ENCODE measurements around the gene ZNF483.

Gene ZNF483

GRCh38 chr9:111610149-111610548 lies 85.2 kb downstream of the ZNF483 start:
- peak overlapping the region; percentile 8 for H2AFZ ChIP-seq (ENCODE audit: low read length)

GRCh38 chr9:111610845-111611244 lies 85.9 kb downstream of the ZNF483 start:
- WGBS, 2 donors (ENCODE audit: extremely low coverage in 2 of 2, insufficient read length in 2 of 2, insufficient replicate concordance in 1 of 2): no CpG with 5 or more reads among the region's 7 CpGs
- H3K4me3 ChIP-seq (ENCODE audit: low read length in 2 of 2): no peak overlapping the region
- no peak overlapping the region for H4K8ac ChIP-seq (ENCODE audit: low read depth, low read length)
- no peak overlapping the region for H2AFZ ChIP-seq (ENCODE audit: low read length)
- no peak overlapping the region for H2BK12ac ChIP-seq (ENCODE audit: low read length)
- H2BK5ac ChIP-seq (ENCODE audit: low read length): no peak overlapping the region
- H3K27ac ChIP-seq (replicated peaks; ENCODE audit: low read length): no peak overlapping the region
- H3K4me1 ChIP-seq (ENCODE audit: control insufficient read depth in 2 of 2, insufficient read depth in 1 of 2, low read depth in 1 of 2, low read length in 2 of 2): no peaks in the 10 kb centered on the region
- no peak overlapping the region for H3K23ac ChIP-seq (ENCODE audit: low read depth, low read length, poor library complexity)
- H3K36me3 ChIP-seq (replicated peaks in 1 of 2; ENCODE audit: control insufficient read depth in 2 of 2, insufficient read depth in 2 of 2, low read length in 2 of 2): no peaks in the 10 kb centered on the region
- no peak for DNase-seq (ENCODE audit: low spot score)
- no peak overlapping the region for H2AK5ac ChIP-seq (ENCODE audit: low read depth, low read length)
- peaks cover 0 to 12% (median 0%) of the 10 kb centered on the region in 3 experiments for H3K27me3 ChIP-seq (ENCODE audit: control insufficient read depth in 3 of 3, insufficient read depth in 3 of 3, low read depth in 1 of 3, low read length in 3 of 3)
- H3K14ac ChIP-seq (ENCODE audit: low read length): no peak overlapping the region
- no peak overlapping the region for H2BK120ac ChIP-seq (ENCODE audit: low read depth, low read length)
- no peak overlapping the region for H3K9ac ChIP-seq (ENCODE audit: low read depth, low read length, poor library complexity)
- H2BK15ac ChIP-seq (ENCODE audit: low read length): no peak overlapping the region
- H3K9me3 ChIP-seq (replicated peaks in 1 of 2; ENCODE audit: control insufficient read depth in 2 of 2, insufficient read depth in 1 of 2, low read depth in 1 of 2, low read length in 2 of 2): no peaks in the 10 kb centered on the region
- H3K4ac ChIP-seq (ENCODE audit: low read length): no peak overlapping the region
- H4K91ac ChIP-seq (ENCODE audit: low read depth, low read length, poor library complexity): no peak overlapping the region
- no peak overlapping the region for H3K18ac ChIP-seq (ENCODE audit: low read length)
- H3K4me2 ChIP-seq (ENCODE audit: insufficient read depth, low read length, poor library complexity, severe bottlenecking): no peak overlapping the region
- no peaks in the 10 kb centered on the region for H3K79me1 ChIP-seq (ENCODE audit: low read depth, low read length)

More at GRCh38 chr9:111610149-111610548, 85.2 kb downstream of the ZNF483 start:
- Histone ChIP-seq H3K4ac (ENCODE audit: low read length) (no peak overlapping the region), H3K27me3 (ENCODE audit: control insufficient read depth in 3 of 3, insufficient read depth in 3 of 3, low read depth in 1 of 3, low read length in 3 of 3) (peaks cover 0 to 12% (median 0%) of the 10 kb centered on the region in 3 experiments), H4K8ac (ENCODE audit: low read depth, low read length) (no peak overlapping the region), H3K23ac (ENCODE audit: low read depth, low read length, poor library complexity) (no peak overlapping the region), H3K9ac (ENCODE audit: low read depth, low read length, poor library complexity) (no peak overlapping the region), H3K4me2 (ENCODE audit: insufficient read depth, low read length, poor library complexity, severe bottlenecking) (no peak overlapping the region), H2BK5ac (ENCODE audit: low read length) (no peak overlapping the region), H2BK12ac (ENCODE audit: low read length) (no peak overlapping the region), H3K18ac (ENCODE audit: low read length) (no peak overlapping the region), H3K14ac (ENCODE audit: low read length) (no peak overlapping the region), H3K36me3 (replicated peaks in 1 of 2; ENCODE audit: control insufficient read depth in 2 of 2, insufficient read depth in 2 of 2, low read length in 2 of 2) (no peaks in the 10 kb centered on the region), H4K91ac (ENCODE audit: low read depth, low read length, poor library complexity) (no peak overlapping the region), H3K27ac (replicated peaks; ENCODE audit: low read length) (no peak overlapping the region), H3K4me3 (ENCODE audit: low read length in 2 of 2) (no peak overlapping the region), H2BK120ac (ENCODE audit: low read depth, low read length) (no peak overlapping the region), H2BK15ac (ENCODE audit: low read length) (no peak overlapping the region), H3K4me1 (ENCODE audit: control insufficient read depth in 2 of 2, insufficient read depth in 1 of 2, low read depth in 1 of 2, low read length in 2 of 2) (no peaks in the 10 kb centered on the region), H3K9me3 (replicated peaks in 1 of 2; ENCODE audit: control insufficient read depth in 2 of 2, insufficient read depth in 1 of 2, low read depth in 1 of 2, low read length in 2 of 2) (no peaks in the 10 kb centered on the region), H2AK5ac (ENCODE audit: low read depth, low read length) (no peak overlapping the region), H3K79me1 (ENCODE audit: low read depth, low read length) (no peaks in the 10 kb centered on the region)
- no peak for DNase-seq (ENCODE audit: low spot score)
- WGBS, 2 donors (ENCODE audit: extremely low coverage in 2 of 2, insufficient read length in 2 of 2, insufficient replicate concordance in 1 of 2): no CpG with 5 or more reads among the region's 5 CpGs

- Histone ChIP-seq H3K14ac (ENCODE audit: low read length) (no peak overlapping the region), H3K4me3 (ENCODE audit: low read length in 2 of 2) (no peak overlapping the region), H3K36me3 (replicated peaks in 1 of 2; ENCODE audit: control insufficient read depth in 2 of 2, insufficient read depth in 2 of 2, low read length in 2 of 2) (no peaks in the 10 kb centered on the region), H3K79me1 (ENCODE audit: low read depth, low read length) (no peaks in the 10 kb centered on the region), H2BK5ac (ENCODE audit: low read length) (no peak overlapping the region), H3K4ac (ENCODE audit: low read length) (no peak overlapping the region), H4K8ac (ENCODE audit: low read depth, low read length) (no peak overlapping the region), H3K18ac (ENCODE audit: low read length) (no peak overlapping the region), H3K4me1 (ENCODE audit: control insufficient read depth in 2 of 2, insufficient read depth in 1 of 2, low read depth in 1 of 2, low read length in 2 of 2) (no peaks in the 10 kb centered on the region), H2AK5ac (ENCODE audit: low read depth, low read length) (no peak overlapping the region), H2BK120ac (ENCODE audit: low read depth, low read length) (no peak overlapping the region), H3K9me3 (replicated peaks in 1 of 2; ENCODE audit: control insufficient read depth in 2 of 2, insufficient read depth in 1 of 2, low read depth in 1 of 2, low read length in 2 of 2) (no peaks in the 10 kb centered on the region), H3K23ac (ENCODE audit: low read depth, low read length, poor library complexity) (no peak overlapping the region), H2BK15ac (ENCODE audit: low read length) (no peak overlapping the region), H2AFZ (ENCODE audit: low read length) (no peak overlapping the region), H3K27ac (replicated peaks; ENCODE audit: low read length) (no peak overlapping the region), H3K4me2 (ENCODE audit: insufficient read depth, low read length, poor library complexity, severe bottlenecking) (no peak overlapping the region), H4K91ac (ENCODE audit: low read depth, low read length, poor library complexity) (no peak overlapping the region), H3K9ac (ENCODE audit: low read depth, low read length, poor library complexity) (no peak overlapping the region), H3K27me3 (ENCODE audit: control insufficient read depth in 3 of 3, insufficient read depth in 3 of 3, low read depth in 1 of 3, low read length in 3 of 3) (peaks cover 0 to 12% (median 0%) of the 10 kb centered on the region in 3 experiments), H2BK12ac (ENCODE audit: low read length) (no peak overlapping the region)
- no CpG with 5 or more reads among the region's 4 CpGs for WGBS, 2 donors (ENCODE audit: extremely low coverage in 2 of 2, insufficient read length in 2 of 2, insufficient replicate concordance in 1 of 2)
- DNase-seq (ENCODE audit: low spot score): no peak
Observed at GRCh38 chr9:111613436-111614040, 88.6 kb downstream of the ZNF483 start.

GRCh38 chr9:111615928-111616327 lies 90.9 kb downstream of the ZNF483 start:
- Histone ChIP-seq H3K4me2 (ENCODE audit: insufficient read depth, low read length, poor library complexity, severe bottlenecking) (no peak overlapping the region), H3K4ac (ENCODE audit: low read length) (no peak overlapping the region), H2BK120ac (ENCODE audit: low read depth, low read length) (no peak overlapping the region), H3K18ac (ENCODE audit: low read length) (no peak overlapping the region), H2AK5ac (ENCODE audit: low read depth, low read length) (no peak overlapping the region), H4K8ac (ENCODE audit: low read depth, low read length) (no peak overlapping the region), H3K4me3 (ENCODE audit: low read length in 2 of 2) (no peak overlapping the region), H3K36me3 (replicated peaks in 1 of 2; ENCODE audit: control insufficient read depth in 2 of 2, insufficient read depth in 2 of 2, low read length in 2 of 2) (no peaks in the 10 kb centered on the region), H3K23ac (ENCODE audit: low read depth, low read length, poor library complexity) (no peak overlapping the region), H3K79me1 (ENCODE audit: low read depth, low read length) (no peaks in the 10 kb centered on the region), H3K9me3 (replicated peaks in 1 of 2; ENCODE audit: control insufficient read depth in 2 of 2, insufficient read depth in 1 of 2, low read depth in 1 of 2, low read length in 2 of 2) (no peaks in the 10 kb centered on the region), H4K91ac (ENCODE audit: low read depth, low read length, poor library complexity) (no peak overlapping the region), H3K9ac (ENCODE audit: low read depth, low read length, poor library complexity) (no peak overlapping the region), H2BK12ac (ENCODE audit: low read length) (no peak overlapping the region), H2BK5ac (ENCODE audit: low read length) (no peak overlapping the region), H3K14ac (ENCODE audit: low read length) (no peak overlapping the region), H3K27ac (replicated peaks; ENCODE audit: low read length) (no peak overlapping the region), H3K27me3 (ENCODE audit: control insufficient read depth in 3 of 3, insufficient read depth in 3 of 3, low read depth in 1 of 3, low read length in 3 of 3) (peaks cover 0 to 3% (median 0%) of the 10 kb centered on the region in 3 experiments), H2AFZ (ENCODE audit: low read length) (no peak overlapping the region), H2BK15ac (ENCODE audit: low read length) (no peak overlapping the region), H3K4me1 (ENCODE audit: control insufficient read depth in 2 of 2, insufficient read depth in 1 of 2, low read depth in 1 of 2, low read length in 2 of 2) (no peaks in the 10 kb centered on the region)
- WGBS, 2 donors (ENCODE audit: extremely low coverage in 2 of 2, insufficient read length in 2 of 2, insufficient replicate concordance in 1 of 2): no CpG with 5 or more reads among the region's 3 CpGs
- no peak for DNase-seq (ENCODE audit: low spot score)

Measured in neuronal stem cell (in vitro differentiated cells).